Right lobe of liver (tissue), 6 donors: ENCODE measurements around the gene TMUB2. TPM values are rescaled to one million over a fixed set of nuclear protein-coding genes. Genes with fewer than 3 reads are reported as not detected.

Source experiments
- ATAC-seq, 4 donors: fragments of 200-7000 bp; cut with Tn5 transposase; one replicate each; pipeline ENCODE4 v1.9.1; 2020; ENCODE audit warnings: mild to moderate bottlenecking in 4 of 4, moderate library complexity in 4 of 4
- DNase-seq, 3 donors: peaks; one replicate each; pipeline ENCODE4 v3.0.0-alpha.2; 2020
- H3K27ac ChIP-seq, 3 donors: fragments of 200-600 bp; one replicate each; pipeline ENCODE4 v1.8.0; 2022
- H3K27me3 ChIP-seq, 2 donors: fragments of 200-600 bp; one replicate each; pipeline ENCODE4 v1.8.0; 2022
- H3K36me3 ChIP-seq, 4 donors: fragments of 200-600 bp; sonication (generic) in 1 of 4; one replicate each; pipeline versions ENCODE4 v1.5.1 to v1.8.0; 2017 to 2022; ENCODE audit warnings: control low read depth in 1 of 4
- H3K4me1 ChIP-seq, 4 donors: fragments of 200-600 bp; sonication (generic) in 1 of 4; one replicate each; pipeline versions ENCODE4 v1.5.1 to v1.8.0; 2017 to 2022; ENCODE audit warnings: control low read depth in 1 of 4
- H3K4me3 ChIP-seq, 3 donors: fragments of 200-600 bp; one replicate each; pipeline ENCODE4 v1.8.0; 2022
- H3K9me3 ChIP-seq, 4 donors: fragments of 200-600 bp; sonication (generic) in 1 of 4; one replicate each; pipeline versions ENCODE4 v1.5.1 to v1.8.0; 2017 to 2022; ENCODE audit warnings: control low read depth in 1 of 4
- POLR2A ChIP-seq: fragments of 450-650 bp; IDR thresholded peaks from one replicate; pipeline ENCODE4 v1.6.1; 2017; ENCODE audit warnings: antibody characterized with exemption, mild to moderate bottlenecking
- WGBS: methylation state at CpG from one replicate; pipeline ENCODE4 v1.1.6; 2018; ENCODE audit warnings: low coverage, low lambda C conversion rate; ENCODE audit not compliant: insufficient coverage; ENCODE audit errors: missing lambda C conversion rate; 5-methylcytosine and 5-hydroxymethylcytosine counted together
- intact Hi-C, 2 donors: fragments of 100-400 bp; cut with DNase I; formaldehyde crosslinking; loops; one replicate each; pipeline versions ENCODE4 v1.11.2 to v1.14.1; 2022
- total RNA-seq, 6 experiments: library from RNA; depleted of rRNA in 2 of 6; stranded (reverse); fragments of >200 nt in 2 of 6; fragmentation: NEBNext Ultra II Directional in 3 of 6; extraction: Animal tissue kit (Norgen Biotek cat#: 25700) in 3 of 6; gene quantifications; one replicate each; pipeline versions ENCODE4 v1.1.0 to v1.2.4, GENCODE V29; 2016 to 2023
- TF ChIP-seq, protein P1 (sequence below), 4 donors: fragments of 200-600 bp in 3 of 4; fragments of 450-650 bp in 1 of 4; IDR thresholded peaks; one replicate each; pipeline versions ENCODE4 v1.5.1 to v1.8.0; 2016 to 2022; ENCODE audit warnings: antibody characterized with exemption in 4 of 4, mild to moderate bottlenecking in 2 of 4
- donor health status: DM: no; HTN: yes; CAD: no.
- donor health status: DM: no; HTN: no; CAD: no.
- donor health status: DM: no; HTN: no; CAD: no.
- donor health status: DM: no; HTN: yes; CAD: no.
- donor health status: DM: no; HTN: yes; CAD: no.

Gene TMUB2
- total RNA-seq, 6 experiments from 2014 or later, result 13.8 to 18.0 (median 15.7) TPM

- intact Hi-C loops, result loop anchor here in 1 of 2 donors (10.0 kb wide), 1 partner anchor 65 kb away; no protein-coding TSS in a partner anchor
- peaks cover 0 to 3% (median 0%) of the 10 kb centered on the region in 4 donors for H3K4me1 ChIP-seq
Observed at GRCh38 chr17:44199553-44200477, 13.0 kb downstream of the TMUB2 start, which contains the start of gene ATXN7L3. ATXN7L3 (minus strand) TSS chr17:44199884; CDS start chr17:44198070, 1,814 bp downstream.

GRCh38 chr17:44200478-44201155 lies 13.8 kb downstream of the TMUB2 start:
- intact Hi-C loops, result no loop called here
- Histone ChIP-seq H3K4me1 (peaks cover 0 to 3% (median 0%) of the 10 kb centered on the region in 4 donors), H3K9me3 (no peaks in the 10 kb centered on the region), H3K4me3 (peak overlapping the region; percentile 79 to 96 (median 83)), H3K27me3 (no peaks in the 10 kb centered on the region), H3K27ac (peak overlapping the region; percentile 90 to 96 (median 92)), H3K36me3 (peaks cover 0 to 15% (median 2%) of the 10 kb centered on the region in 4 donors)
- DNase-seq (peak in 1 of 3 donors; percentile 48), ATAC-seq (no peak)
- 7% methylated on average over 16 of the region's 36 CpGs for WGBS
- TF ChIP-seq, protein P1, sequence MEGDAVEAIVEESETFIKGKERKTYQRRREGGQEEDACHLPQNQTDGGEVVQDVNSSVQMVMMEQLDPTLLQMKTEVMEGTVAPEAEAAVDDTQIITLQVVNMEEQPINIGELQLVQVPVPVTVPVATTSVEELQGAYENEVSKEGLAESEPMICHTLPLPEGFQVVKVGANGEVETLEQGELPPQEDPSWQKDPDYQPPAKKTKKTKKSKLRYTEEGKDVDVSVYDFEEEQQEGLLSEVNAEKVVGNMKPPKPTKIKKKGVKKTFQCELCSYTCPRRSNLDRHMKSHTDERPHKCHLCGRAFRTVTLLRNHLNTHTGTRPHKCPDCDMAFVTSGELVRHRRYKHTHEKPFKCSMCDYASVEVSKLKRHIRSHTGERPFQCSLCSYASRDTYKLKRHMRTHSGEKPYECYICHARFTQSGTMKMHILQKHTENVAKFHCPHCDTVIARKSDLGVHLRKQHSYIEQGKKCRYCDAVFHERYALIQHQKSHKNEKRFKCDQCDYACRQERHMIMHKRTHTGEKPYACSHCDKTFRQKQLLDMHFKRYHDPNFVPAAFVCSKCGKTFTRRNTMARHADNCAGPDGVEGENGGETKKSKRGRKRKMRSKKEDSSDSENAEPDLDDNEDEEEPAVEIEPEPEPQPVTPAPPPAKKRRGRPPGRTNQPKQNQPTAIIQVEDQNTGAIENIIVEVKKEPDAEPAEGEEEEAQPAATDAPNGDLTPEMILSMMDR (IDR thresholded peaks at IDR 0.05), result no peak
- TF ChIP-seq POLR2A, result no peak

More at GRCh38 chr17:44199553-44200477, 13.0 kb downstream of the TMUB2 start, which contains the start of gene ATXN7L3:
- H3K27ac ChIP-seq, result peak within 1 kb of the TSS; percentile 90 to 96 (median 92)
- peaks cover 0 to 23% (median 6%) of the 10 kb centered on the region in 4 donors for H3K36me3 ChIP-seq
- no peaks in the 10 kb centered on the region for H3K27me3 ChIP-seq
- TF ChIP-seq POLR2A, result peak; percentile 39
- TF ChIP-seq, protein P1 (IDR thresholded peaks at IDR 0.05), result no peak
- DNase-seq (peak; percentile 99), ATAC-seq (peak; percentile 90 to 95 (median 93))
- peak within 1 kb of the TSS; percentile 79 to 96 (median 83) for H3K4me3 ChIP-seq
- no peaks in the 10 kb centered on the region for H3K9me3 ChIP-seq
- WGBS, result 0% methylated on average over 9 of the region's 126 CpGs

GRCh38 chr17:44202756-44203155 lies 16.0 kb downstream of the TMUB2 start:
- 60% methylated on average over 4 of the region's 4 CpGs for WGBS
- Histone ChIP-seq H3K9me3 (no peaks in the 10 kb centered on the region), H3K27ac (no peak overlapping the region), H3K36me3 (peaks cover 0 to 8% (median 3%) of the 10 kb centered on the region in 4 donors), H3K4me3 (no peak overlapping the region), H3K4me1 (peaks cover 0 to 3% (median 0%) of the 10 kb centered on the region in 4 donors), H3K27me3 (no peaks in the 10 kb centered on the region)
- TF ChIP-seq, protein P1 (IDR thresholded peaks at IDR 0.05), result no peak
- TF ChIP-seq POLR2A, result no peak
- ATAC-seq (no peak), DNase-seq (peak in 1 of 3 donors; percentile 57)
- intact Hi-C loops, result no loop called here

DNA sequence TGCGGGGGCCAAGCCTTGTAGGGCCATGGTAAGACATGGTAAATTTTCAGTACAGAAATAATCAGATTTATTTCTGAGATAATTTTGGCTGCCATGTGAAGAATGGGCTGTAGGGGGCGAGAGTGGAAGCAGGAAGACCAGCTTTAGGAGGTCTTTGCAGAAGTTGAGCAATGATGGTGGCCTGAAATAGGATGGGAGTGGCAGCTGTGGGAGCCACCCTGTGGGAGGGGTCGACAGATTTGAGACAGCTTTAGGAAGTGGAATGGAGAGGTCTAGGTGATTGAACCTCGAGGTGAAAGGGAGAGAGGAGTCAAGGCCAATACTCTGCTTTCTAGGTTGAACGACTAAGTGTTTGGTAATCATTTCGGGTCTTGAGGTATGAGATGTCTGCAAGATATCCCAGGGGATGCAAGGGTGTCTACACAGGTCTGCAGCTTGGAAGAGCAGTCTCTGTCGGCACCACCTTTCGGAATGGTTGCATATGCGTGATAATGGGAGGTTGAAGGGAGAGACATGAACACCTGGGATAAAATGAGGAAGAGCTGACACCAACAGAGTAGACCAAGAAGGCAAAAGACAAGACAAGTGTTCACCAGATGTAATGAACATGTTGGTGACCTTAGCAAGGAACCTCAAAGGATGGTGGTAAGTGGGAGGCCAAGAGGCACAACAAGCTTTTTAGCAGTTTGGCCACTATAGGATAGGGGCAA lies 17.1 kb downstream of the TMUB2 start:
- DNase-seq (no peak), ATAC-seq (no peak)
- Histone ChIP-seq H3K36me3 (peaks cover 0 to 18% (median 6%) of the 10 kb centered on the region in 4 donors), H3K27me3 (no peaks in the 10 kb centered on the region), H3K9me3 (no peaks in the 10 kb centered on the region), H3K4me1 (no peaks in the 10 kb centered on the region), H3K4me3 (no peak overlapping the region), H3K27ac (no peak overlapping the region)
- WGBS, result 52% methylated on average over 9 of the region's 9 CpGs
- intact Hi-C loops, result no loop called here
- TF ChIP-seq, protein P1 (IDR thresholded peaks at IDR 0.05), result peak; percentile 48 to 61 (median 56)
- TF ChIP-seq POLR2A, result no peak
